IMR-90 (cell line): ENCODE data around the gene FAHD1.

Experiments
- CTCF ChIP-seq: conservative IDR thresholded peaks from 2 replicates; pipeline ENCODE4 v1.5.1; 2012; ENCODE audit warnings: mild to moderate bottlenecking, low read depth, low read length, improper control_type of control experiment
- POLR2A ChIP-seq: IDR thresholded peaks from 2 replicates; pipeline ENCODE4 v1.6.1; 2012; ENCODE audit warnings: mild to moderate bottlenecking, low read depth, low read length
- RAD21 ChIP-seq: IDR thresholded peaks from 2 replicates; pipeline ENCODE4 v1.6.1; 2012; ENCODE audit warnings: low read length, improper control_type of control experiment
- RFX5 ChIP-seq: IDR thresholded peaks from 2 replicates; pipeline ENCODE4 v1.8.0; 2012; ENCODE audit warnings: low read depth, mild to moderate bottlenecking, low read length, moderate library complexity

GRCh38 chr16:1807626-1808025 is 19.4 kb upstream of the FAHD1 start:
- TF ChIP-seq CTCF (no peak), RFX5 (no peak), POLR2A (no peak), RAD21 (no peak)
